GM12878 (cell line): ENCODE results near the gene SIRT7. TPM values are rescaled to one million over a fixed set of nuclear protein-coding genes. Genes with fewer than 3 reads are reported as not detected.

Experiments used
- BMI1 ChIP-seq: fragments of 450-650 bp; IDR thresholded peaks from 2 replicates; pipeline ENCODE4 v1.6.1; 2016; ENCODE audit warnings: mild to moderate bottlenecking, moderate library complexity, borderline replicate concordance
- CBFB ChIP-seq: IDR thresholded peaks from 2 replicates; pipeline ENCODE4 v1.6.1; 2016; ENCODE audit warnings: antibody characterized with exemption, low read depth
- CBX5 ChIP-seq: sonication (generic); IDR thresholded peaks from 2 replicates; pipeline ENCODE4 v1.6.1; 2016; ENCODE audit warnings: low read depth, moderate library complexity, mild to moderate bottlenecking, inconsistent platforms
- E2F4 ChIP-seq: IDR thresholded peaks from 2 replicates; pipeline ENCODE4 v1.6.1; 2012; ENCODE audit warnings: low read depth, low read length, improper control_type of control experiment
- EP300 ChIP-seq, 2 experiments: fragments of 150-350 bp in 1 of 2; IDR thresholded peaks; 2 replicates each; pipeline ENCODE4 v1.6.1; 2011 to 2012; ENCODE audit warnings: low read depth in 2 of 2, low read length in 2 of 2, borderline replicate concordance in 1 of 2, improper control_type of control experiment in 1 of 2, inconsistent platforms in 1 of 2; ENCODE audit not compliant: control insufficient read depth in 1 of 2
- GATAD2B ChIP-seq: fragments of 450-650 bp; conservative IDR thresholded peaks from 2 replicates; pipeline ENCODE4 v1.6.1; 2017; ENCODE audit warnings: low read depth, mild to moderate bottlenecking, moderate library complexity
- HDAC2 ChIP-seq: fragments of 200-600 bp; sonication (generic); IDR thresholded peaks from 2 replicates; pipeline ENCODE4 v1.6.1; 2017
- IRF4 ChIP-seq: IDR thresholded peaks from 2 replicates; pipeline ENCODE4 v1.6.1; 2011; ENCODE audit warnings: low read depth, low read length
- JUND ChIP-seq: IDR thresholded peaks from 2 replicates; pipeline ENCODE4 v1.6.1; 2012; ENCODE audit warnings: low read depth, mild to moderate bottlenecking, low read length, improper control_type of control experiment, moderate library complexity
- KAT2A ChIP-seq: conservative IDR thresholded peaks from 2 replicates; pipeline ENCODE4 v1.6.1; 2011; ENCODE audit warnings: low read depth, low read length; ENCODE audit not compliant: control insufficient read depth
- LARP7 ChIP-seq: fragments of 450-650 bp; IDR thresholded peaks from 2 replicates; pipeline ENCODE4 v1.6.1; 2017; ENCODE audit warnings: mild to moderate bottlenecking
- MYB ChIP-seq: fragments of 150-350 bp; IDR thresholded peaks from 2 replicates; pipeline ENCODE4 v1.6.1; 2014; ENCODE audit warnings: mild to moderate bottlenecking, low read depth, low read length, borderline replicate concordance
- NR2C2 ChIP-seq: IDR thresholded peaks from 2 replicates; pipeline ENCODE4 v1.6.1; 2011; ENCODE audit warnings: borderline replicate concordance, low read depth; ENCODE audit not compliant: control insufficient read depth, insufficient read length
- RELB ChIP-seq: fragments of 450-650 bp; IDR thresholded peaks from 2 replicates; pipeline ENCODE4 v1.6.1; 2017; ENCODE audit warnings: low read depth, mild to moderate bottlenecking, moderate library complexity
- RFX5 ChIP-seq: IDR thresholded peaks from 2 replicates; pipeline ENCODE4 v1.6.1; 2011; ENCODE audit warnings: low read depth, low read length, improper control_type of control experiment
- SIX5 ChIP-seq: IDR thresholded peaks from 2 replicates; pipeline ENCODE4 v1.6.1; 2011; ENCODE audit warnings: mild to moderate bottlenecking, low read depth, low read length, moderate library complexity; ENCODE audit not compliant: severe bottlenecking
- SKIL ChIP-seq: fragments of 450-650 bp; IDR thresholded peaks from 2 replicates; pipeline ENCODE4 v1.6.1; 2017; ENCODE audit warnings: mild to moderate bottlenecking, low read depth, inconsistent platforms; ENCODE audit not compliant: poor library complexity, severe bottlenecking
- SMC3 ChIP-seq: IDR thresholded peaks from 2 replicates; pipeline ENCODE4 v1.6.1; 2011; ENCODE audit warnings: low read length, improper control_type of control experiment, borderline replicate concordance
- SRF ChIP-seq, 2 experiments: IDR thresholded peaks; 2 replicates each; pipeline ENCODE4 v1.6.1; 2011; ENCODE audit warnings: low read depth in 2 of 2, low read length in 2 of 2, mild to moderate bottlenecking in 1 of 2, moderate library complexity in 1 of 2
- USF1 ChIP-seq: IDR thresholded peaks from 2 replicates; pipeline ENCODE4 v1.6.1; 2011; ENCODE audit warnings: borderline replicate concordance, low read depth, mild to moderate bottlenecking, moderate library complexity, mixed read lengths, low read length; ENCODE audit not compliant: insufficient read depth; ENCODE audit errors: extremely low read length
- WRNIP1 ChIP-seq: IDR thresholded peaks from 2 replicates; pipeline ENCODE4 v1.6.1; 2011; ENCODE audit warnings: low read depth, low read length, improper control_type of control experiment, borderline replicate concordance
- ZBED1 ChIP-seq: IDR thresholded peaks from 2 replicates; pipeline ENCODE4 v1.6.1; 2016; ENCODE audit warnings: borderline replicate concordance
- ZNF24 ChIP-seq: fragments of 450-650 bp; IDR thresholded peaks from 2 replicates; pipeline ENCODE4 v1.6.1; 2017; ENCODE audit warnings: antibody characterized with exemption, mild to moderate bottlenecking
- polyA plus RNA-seq, 11 experiments: library from polyadenylated mRNA; depleted of rRNA in 4 of 11; unstranded in 6 of 11; stranded (reverse) in 5 of 11; fragments of >200 nt; fragmentation: Nextera tagmentation in 4 of 11; fragmentation: Illumina TruSeq in 1 of 11; extraction: Ambion mirVana in 4 of 11; extraction: Trizol in 1 of 11; gene quantifications; 1 replicate in 1 of 11; 2 replicates in 10 of 11; pipeline versions ENCODE4 v1.2.1 to v1.2.3, GENCODE V29; 2011 to 2016; ENCODE audit warnings: inconsistent platforms in 2 of 11, missing spikeins in 2 of 11, low read depth in 1 of 11
- total RNA-seq, 4 experiments: library from RNA; depleted of rRNA in 3 of 4; stranded (reverse); fragments of >200 nt in 3 of 4; fragmentation: Illumina TruSeq in 1 of 4; extraction: Trizol in 1 of 4; gene quantifications; 2 replicates each; pipeline versions ENCODE4 v1.2.1 to v1.2.3, GENCODE V29; 2013 to 2021

Gene SIRT7
- total and polyA plus RNA-seq, 10 of the 15 experiments (the other 5 are each of a cell fraction or from before 2014, with no cell fraction given), result 1.2 to 56.2 (median 22.7) TPM

GRCh38 chr17:81871387-81872230 lies 46.4 kb downstream of the SIRT7 start (continued):
- TF ChIP-seq SKIL (no peak), LARP7 (peak; percentile 100), USF1 (peak; percentile 84), NR2C2 (no peak), CBFB (no peak), RFX5 (no peak), KAT2A (no peak), RELB (no peak), MYB (no peak), SRF (IDR thresholded peaks at IDR 0.05; ENCODE audit: low read depth in 2 of 2, low read length in 2 of 2) (no peak), BMI1 (no peak), ZBED1 (no peak; the same call in 1 of the 2 replicates), SMC3 (no peak), ZNF24 (peak; percentile 52; the same call in 1 of the 2 replicates), SIX5 (no peak), CBX5 (no peak), EP300 (IDR thresholded peaks at IDR 0.05; ENCODE audit: borderline replicate concordance in 1 of 2, control insufficient read depth in 1 of 2, low read depth in 2 of 2, low read length in 2 of 2) (0 out of 4 replicates have a peak, but pooled peaks of 1 of the 2 experiments have one; percentile 10), HDAC2 (no peak), GATAD2B (peak; percentile 100), IRF4 (no peak), E2F4 (peak; percentile 23; the same call in 1 of the 2 replicates), JUND (no peak), WRNIP1 (no peak)
